KG1 (cell line): Measurements from ENCODE around the gene KCTD10.
"Not testable (repeated sequence)": the region's sequence is repeated elsewhere in the genome, so short reads cannot be mapped to it uniquely, and the experiment has no call there.

Experiments used
- DNase-seq: peaks from one replicate; lab custom pipeline; 2025; lab: John Stamatoyannopoulos, UW

Gene KCTD10

GRCh38 chr12:109418848-109419480 is 58.1 kb downstream of the KCTD10 start:
- DNase-seq: no peak

DNA sequence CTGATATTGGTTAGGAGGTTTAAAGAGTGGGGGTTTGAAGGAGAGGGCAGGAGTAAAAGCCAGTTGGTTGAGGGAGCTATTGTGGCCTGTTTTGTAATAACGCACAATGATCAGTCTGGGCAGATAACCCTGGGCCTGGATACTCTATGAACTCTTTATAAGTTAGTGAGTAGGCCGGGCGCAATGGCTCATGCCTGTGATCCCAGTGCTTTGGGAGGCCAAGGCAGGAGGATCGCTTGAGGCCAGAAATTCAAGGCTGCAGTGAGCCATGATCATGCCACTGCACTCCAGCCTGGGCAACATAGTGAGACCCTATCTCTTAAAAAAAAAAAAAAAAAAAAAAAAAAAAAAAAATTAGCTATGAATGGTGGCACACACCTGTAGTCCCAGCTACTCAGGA is 71.0 kb downstream of the KCTD10 start:
- DNase-seq: not testable (repeated sequence)

GRCh38 chr12:109404841-109405240 is 72.3 kb downstream of the KCTD10 start:
- DNase-seq: not testable (repeated sequence)
